LNCaP clone FGC (cell line): ENCODE results near the gene AP1G2.

ENCODE experiments used
- DNase-seq: peaks from one replicate; pipeline ENCODE4 v3.0.0-alpha.2; 2011; ENCODE audit warnings: low read depth
- H3K4me3 ChIP-seq: 2 replicates; pipeline ENCODE4 v1.5.1; 2011; ENCODE audit warnings: mild to moderate bottlenecking, low read depth, low read length, control low read depth
- TF ChIP-seq, protein P1 (sequence below): IDR thresholded peaks from 2 replicates; pipeline ENCODE4 v1.5.1; 2012; ENCODE audit warnings: mild to moderate bottlenecking; ENCODE audit not compliant: control insufficient read depth, insufficient read depth; ENCODE audit errors: extremely low read depth

The AP1G2 gene

DNA sequence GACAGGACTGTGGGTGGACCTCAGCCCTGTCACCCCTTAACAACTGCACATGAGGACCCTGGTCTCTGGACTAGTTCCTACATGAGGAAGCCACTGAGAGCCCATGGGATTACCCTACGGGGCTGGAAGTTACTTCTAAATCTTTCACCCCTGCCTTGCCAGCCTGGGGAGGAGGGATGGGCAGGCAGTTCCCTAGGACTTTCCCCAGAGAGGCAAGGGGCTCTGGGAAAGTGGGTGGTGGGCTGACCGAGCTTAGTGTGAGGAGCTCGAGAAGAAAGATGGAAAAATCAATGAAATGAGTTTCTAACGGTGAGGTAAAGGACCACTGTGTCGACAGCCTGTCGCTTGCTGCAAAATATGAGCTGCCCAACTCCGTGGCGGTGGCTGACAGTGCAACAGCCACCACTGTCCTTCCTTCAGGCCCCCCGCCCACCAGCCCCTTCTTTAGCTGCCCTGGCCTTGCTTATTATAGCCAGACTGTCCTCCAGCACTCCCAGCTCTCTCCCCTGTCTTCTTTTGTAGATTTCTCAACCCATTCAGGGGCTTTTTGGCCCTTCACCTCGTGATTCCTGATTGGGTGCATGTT is 21.0 kb downstream of the AP1G2 start:
- no peak overlapping the region for H3K4me3 ChIP-seq
- DNase-seq, result no peak
- TF ChIP-seq, protein P1, sequence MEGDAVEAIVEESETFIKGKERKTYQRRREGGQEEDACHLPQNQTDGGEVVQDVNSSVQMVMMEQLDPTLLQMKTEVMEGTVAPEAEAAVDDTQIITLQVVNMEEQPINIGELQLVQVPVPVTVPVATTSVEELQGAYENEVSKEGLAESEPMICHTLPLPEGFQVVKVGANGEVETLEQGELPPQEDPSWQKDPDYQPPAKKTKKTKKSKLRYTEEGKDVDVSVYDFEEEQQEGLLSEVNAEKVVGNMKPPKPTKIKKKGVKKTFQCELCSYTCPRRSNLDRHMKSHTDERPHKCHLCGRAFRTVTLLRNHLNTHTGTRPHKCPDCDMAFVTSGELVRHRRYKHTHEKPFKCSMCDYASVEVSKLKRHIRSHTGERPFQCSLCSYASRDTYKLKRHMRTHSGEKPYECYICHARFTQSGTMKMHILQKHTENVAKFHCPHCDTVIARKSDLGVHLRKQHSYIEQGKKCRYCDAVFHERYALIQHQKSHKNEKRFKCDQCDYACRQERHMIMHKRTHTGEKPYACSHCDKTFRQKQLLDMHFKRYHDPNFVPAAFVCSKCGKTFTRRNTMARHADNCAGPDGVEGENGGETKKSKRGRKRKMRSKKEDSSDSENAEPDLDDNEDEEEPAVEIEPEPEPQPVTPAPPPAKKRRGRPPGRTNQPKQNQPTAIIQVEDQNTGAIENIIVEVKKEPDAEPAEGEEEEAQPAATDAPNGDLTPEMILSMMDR, result no peak

DNA sequence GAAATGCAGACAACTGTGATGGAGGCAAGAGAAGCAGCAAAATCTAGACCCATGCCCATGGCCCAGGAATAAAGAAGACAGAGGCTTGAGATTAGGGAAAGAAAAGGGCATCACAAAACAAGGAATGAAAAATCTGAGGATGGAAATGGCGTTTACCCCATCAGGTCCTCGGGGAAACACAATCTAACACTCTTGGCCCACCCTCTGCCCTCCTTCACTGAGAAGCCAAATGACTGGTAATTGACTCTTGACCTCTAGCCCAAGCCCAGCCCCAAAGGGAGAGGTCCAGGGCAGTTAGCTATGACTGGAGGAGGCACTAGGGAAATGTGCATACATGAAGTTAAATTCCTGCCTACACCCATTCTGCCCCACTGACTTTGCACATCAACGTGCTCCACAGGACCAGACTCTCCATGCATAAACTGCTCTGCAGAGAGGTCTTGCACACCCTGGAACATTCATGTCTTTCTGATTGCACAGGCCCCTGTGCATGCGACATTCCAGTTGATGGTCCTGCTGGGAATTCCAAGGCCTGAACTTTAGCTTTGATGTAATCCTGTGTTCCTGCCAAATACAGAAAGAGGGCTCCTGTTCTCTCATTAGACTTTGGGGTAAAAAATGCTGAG is 21.7 kb downstream of the AP1G2 start:
- DNase-seq, result no peak
- no peak overlapping the region for H3K4me3 ChIP-seq
- TF ChIP-seq, protein P1, result no peak

- TF ChIP-seq, protein P1, result no peak
Measured at GRCh38 chr14:23544511-23545447, 22.8 kb downstream of the AP1G2 start.

DNA sequence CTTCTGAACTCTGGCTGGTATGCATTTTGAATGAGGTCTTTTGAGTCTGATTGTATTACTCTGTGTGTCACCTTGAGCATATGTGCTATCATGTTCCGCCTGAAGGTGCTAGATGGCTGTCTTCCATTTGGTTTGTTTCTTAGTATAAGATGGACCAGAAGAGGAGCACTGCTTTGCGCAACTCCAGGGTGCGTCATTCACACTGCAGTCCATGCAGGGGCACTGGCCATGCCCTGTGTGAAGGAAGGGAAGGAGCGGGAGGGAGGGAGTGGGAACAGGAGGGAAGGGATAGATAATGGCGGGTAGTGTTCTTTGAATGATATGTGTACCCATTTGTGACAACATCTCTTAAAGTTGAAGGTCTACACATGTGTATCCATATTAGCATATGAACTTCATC is 24.2 kb downstream of the AP1G2 start:
- TF ChIP-seq, protein P1, result no peak
- no peak for DNase-seq
- H3K4me3 ChIP-seq, result no peak overlapping the region

More at GRCh38 chr14:23544511-23545447, 22.8 kb downstream of the AP1G2 start:
- H3K4me3 ChIP-seq, result no peak overlapping the region
- DNase-seq, result no peak

GRCh38 chr14:23542261-23542660 is 25.3 kb downstream of the AP1G2 start:
- TF ChIP-seq, protein P1, result no peak
- H3K4me3 ChIP-seq, result no peak overlapping the region
- DNase-seq, result no peak

DNA sequence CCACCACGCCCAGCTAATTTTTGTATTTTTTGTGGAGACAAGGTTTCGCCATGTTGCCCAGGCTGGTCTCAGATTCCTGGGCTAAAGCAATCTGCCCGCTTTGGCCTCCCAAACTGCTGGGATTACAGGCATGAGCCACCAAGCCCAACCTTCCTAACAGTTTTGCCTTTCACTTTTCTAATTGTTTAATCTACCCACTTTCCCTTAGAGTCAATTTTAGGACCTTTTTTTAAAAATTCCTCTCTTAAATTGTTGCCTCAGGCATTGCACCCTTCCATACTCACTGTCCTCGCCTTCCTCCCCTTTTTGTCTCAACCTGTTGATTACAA is 27.5 kb downstream of the AP1G2 start:
- TF ChIP-seq, protein P1, result no peak

More for the DNA sequence above, 27.5 kb downstream of the AP1G2 start:
- H3K4me3 ChIP-seq, result no peak overlapping the region
- no peak for DNase-seq
